Thyroid gland (tissue), 4 donors: ENCODE results near the gene SBK3.

Source experiments
- CTCF ChIP-seq, 6 experiments: fragments of 200-600 bp in 3 of 6; fragments of 450-650 bp in 3 of 6; sonication (generic) in 3 of 6; IDR thresholded peaks; one replicate each; pipeline ENCODE4 v1.5.1; 2016 to 2019; ENCODE audit warnings: antibody characterized with exemption in 6 of 6, mild to moderate bottlenecking in 2 of 6, inconsistent platforms in 1 of 6, moderate library complexity in 1 of 6
- POLR2A ChIP-seq, 2 donors: fragments of 450-650 bp; IDR thresholded peaks; one replicate each; pipeline ENCODE4 v1.6.1; 2017; ENCODE audit warnings: antibody characterized with exemption in 2 of 2, mild to moderate bottlenecking in 2 of 2, moderate library complexity in 1 of 2

GRCh38 chr19:55542292-55542855, 3.0 kb downstream of the SBK3 start:
- TF ChIP-seq POLR2A (IDR thresholded peaks at IDR 0.05) (no peak), CTCF (IDR thresholded peaks at IDR 0.05) (no peak)
